HG03432 (cell line): ENCODE measurements around the gene TULP4.
"Not testable (repeated sequence)": the region's sequence is repeated elsewhere in the genome, so short reads cannot be mapped to it uniquely, and the experiment has no call there.

Source experiments
- ATAC-seq: cut with Tn5 transposase; IDR thresholded peaks from one replicate; pipeline ENCODE4 v1.9.1; 2021; ENCODE audit warnings: mild to moderate bottlenecking, moderate library complexity; ENCODE audit not compliant: unreplicated experiment

The TULP4 gene

GRCh38 chr6:158327211-158327610 is 14.9 kb downstream of the TULP4 start:
- no peak for ATAC-seq

GRCh38 chr6:158328952-158329351 is 16.7 kb downstream of the TULP4 start:
- ATAC-seq = no peak

GRCh38 chr6:158329531-158329930 is 17.3 kb downstream of the TULP4 start:
- no peak for ATAC-seq

GRCh38 chr6:158330016-158330415 is 17.8 kb downstream of the TULP4 start:
- ATAC-seq = no peak

- ATAC-seq = no peak
Measured at GRCh38 chr6:158332237-158332636, 20.0 kb downstream of the TULP4 start.

GRCh38 chr6:158333094-158333493 is 20.8 kb downstream of the TULP4 start:
- no peak for ATAC-seq

- no peak for ATAC-seq
Measured at GRCh38 chr6:158334534-158334933, 22.3 kb downstream of the TULP4 start.

GRCh38 chr6:158337332-158337731 is 25.1 kb downstream of the TULP4 start:
- no peak for ATAC-seq

- ATAC-seq = no peak
Measured at GRCh38 chr6:158338311-158339112, 26.2 kb downstream of the TULP4 start.

GRCh38 chr6:158339197-158339596 is 26.9 kb downstream of the TULP4 start:
- not testable (repeated sequence) for ATAC-seq

- no peak for ATAC-seq
Measured at GRCh38 chr6:158340252-158340651, 28.0 kb downstream of the TULP4 start.

- peak; percentile 60 for ATAC-seq
Measured at GRCh38 chr6:158344534-158344933, 32.3 kb downstream of the TULP4 start.

GRCh38 chr6:158345444-158345843 is 33.2 kb downstream of the TULP4 start:
- not testable (repeated sequence) for ATAC-seq

- ATAC-seq = no peak
Measured at GRCh38 chr6:158347335-158347734, 35.1 kb downstream of the TULP4 start.

- ATAC-seq = not testable (repeated sequence)
Measured at GRCh38 chr6:158348737-158349504, 36.7 kb downstream of the TULP4 start.

- ATAC-seq = not testable (repeated sequence)
Measured at GRCh38 chr6:158349505-158350275, 37.4 kb downstream of the TULP4 start.

- not testable (repeated sequence) for ATAC-seq
Measured at GRCh38 chr6:158350731-158351130, 38.5 kb downstream of the TULP4 start.

GRCh38 chr6:158353883-158354877 is 41.9 kb downstream of the TULP4 start:
- ATAC-seq = no peak

- ATAC-seq = peak; percentile 13
Measured at GRCh38 chr6:158356586-158357546, 44.6 kb downstream of the TULP4 start.
